Loucy (cell line): Measurements from ENCODE around the gene TXNRD1.

Source experiments
- H2AFZ ChIP-seq: fragments of 200-600 bp; sonication (generic); 2 replicates; pipeline ENCODE4 v1.6.0; 2016; ENCODE audit warnings: antibody characterized with exemption, mild to moderate bottlenecking, low read length, moderate library complexity
- H3F3A ChIP-seq: fragments of 200-600 bp; 2 replicates; pipeline ENCODE4 v1.6.0; 2016; ENCODE audit warnings: antibody characterized with exemption, low read depth, mild to moderate bottlenecking
- H3K27me3 ChIP-seq: fragments of 200-600 bp; sonication (generic); 2 replicates; pipeline ENCODE4 v1.6.1; 2014; ENCODE audit warnings: low read length, mild to moderate bottlenecking; ENCODE audit not compliant: insufficient read depth, poor library complexity, severe bottlenecking
- H3K36me3 ChIP-seq: fragments of 200-600 bp; sonication (generic); 2 replicates; pipeline ENCODE4 v1.6.1; 2016; ENCODE audit warnings: low read length; ENCODE audit not compliant: insufficient read depth
- H3K4me1 ChIP-seq: fragments of 200-600 bp; sonication (generic); 2 replicates; pipeline ENCODE4 v1.5.1; 2014; ENCODE audit warnings: low read length, mild to moderate bottlenecking; ENCODE audit not compliant: insufficient read depth, poor library complexity, severe bottlenecking
- H3K4me2 ChIP-seq: fragments of 200-600 bp; sonication (generic); 2 replicates; pipeline ENCODE4 v1.6.0; 2014; ENCODE audit warnings: antibody characterized with exemption, low read length, low read depth, mild to moderate bottlenecking; ENCODE audit not compliant: poor library complexity, severe bottlenecking
- H3K4me3 ChIP-seq: fragments of 200-600 bp; sonication (generic); 2 replicates; pipeline ENCODE4 v1.5.1; 2014; ENCODE audit warnings: low read length, mild to moderate bottlenecking, mixed read lengths; ENCODE audit not compliant: poor library complexity, severe bottlenecking
- H3K79me2 ChIP-seq: fragments of 200-600 bp; sonication (generic); 2 replicates; pipeline ENCODE4 v1.6.1; 2014; ENCODE audit warnings: low read length; ENCODE audit not compliant: insufficient read depth
- H3K9ac ChIP-seq: fragments of 200-600 bp; sonication (generic); 2 replicates; pipeline ENCODE4 v1.6.0; 2014; ENCODE audit warnings: mild to moderate bottlenecking, low read depth, low read length, moderate library complexity; ENCODE audit not compliant: poor library complexity, severe bottlenecking
- H3K9me2 ChIP-seq: fragments of 200-600 bp; sonication (generic); replicated peaks from 2 replicates; pipeline ENCODE4 v1.6.1; 2016; ENCODE audit warnings: low read depth, low read length, mixed read lengths
- H3K9me3 ChIP-seq: fragments of 200-600 bp; sonication (generic); 2 replicates; pipeline ENCODE4 v1.6.1; 2014; ENCODE audit warnings: mild to moderate bottlenecking, antibody characterized with exemption, low read length, low read depth; ENCODE audit not compliant: insufficient read depth
- H4K20me1 ChIP-seq: fragments of 200-600 bp; sonication (generic); 2 replicates; pipeline ENCODE4 v1.6.0; 2014; ENCODE audit warnings: antibody characterized with exemption, low read length, mild to moderate bottlenecking; ENCODE audit not compliant: insufficient read depth, poor library complexity, severe bottlenecking
- CTCF ChIP-seq: fragments of 200-600 bp; sonication (generic); conservative IDR thresholded peaks from 2 replicates; pipeline ENCODE4 v1.5.1; 2014; ENCODE audit warnings: mild to moderate bottlenecking, antibody characterized with exemption, low read length
- EZH2phosphoT487 ChIP-seq: fragments of 200-600 bp; IDR thresholded peaks from 2 replicates; pipeline ENCODE4 v1.6.1; 2018; ENCODE audit warnings: antibody characterized with exemption, mild to moderate bottlenecking, moderate library complexity, borderline replicate concordance

Gene TXNRD1

DNA sequence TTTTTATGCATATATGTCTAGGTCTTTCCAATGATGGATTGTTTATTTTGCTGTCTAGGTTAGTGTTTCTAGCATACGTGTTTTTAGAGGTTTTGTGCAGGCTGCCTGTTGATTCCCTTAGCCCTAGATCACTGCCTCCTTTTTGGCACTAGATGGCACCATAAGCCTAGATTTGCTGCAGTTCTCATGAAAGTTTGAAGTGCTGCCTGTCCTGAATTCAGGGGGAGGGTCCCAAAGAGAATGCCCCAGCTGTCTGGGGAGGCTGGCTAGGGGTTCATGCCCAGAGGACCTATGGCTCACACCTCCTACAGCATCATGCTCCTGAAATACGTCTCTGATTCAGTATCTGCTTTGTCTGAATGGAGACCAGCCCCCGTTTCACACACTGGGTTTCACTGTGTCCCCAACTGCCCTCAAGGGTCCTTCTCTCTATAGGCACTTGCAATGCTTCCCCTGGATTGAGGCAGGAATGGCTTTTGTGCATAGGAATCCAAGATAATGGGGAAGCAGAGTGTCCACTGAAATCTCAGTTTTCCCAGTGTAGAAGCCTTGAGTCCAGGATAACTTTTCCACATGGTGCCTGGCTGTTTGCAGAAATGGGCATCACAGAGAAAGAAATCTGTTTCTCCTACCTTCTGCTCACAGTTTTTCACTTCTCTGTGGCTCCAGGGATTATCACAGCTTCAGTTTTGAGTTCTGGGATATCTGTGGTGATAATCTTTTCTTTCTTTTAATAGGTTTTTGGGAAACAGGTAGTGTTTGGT lies 14.2 kb upstream of the TXNRD1 start:
- no peak overlapping the region for H2AFZ ChIP-seq

GRCh38 chr12:104204690-104205480 lies 10.7 kb upstream of the TXNRD1 start:
- no peaks in the 10 kb centered on the region for H3K79me2 ChIP-seq
- H2AFZ ChIP-seq = no peak overlapping the region
- no peak overlapping the region for H3K4me2 ChIP-seq
- H3K4me3 ChIP-seq = no peak overlapping the region
- H3K27me3 ChIP-seq = no peaks in the 10 kb centered on the region
- H3K9me3 ChIP-seq = 0 out of 2 replicates have a peak, but pooled peaks cover 4% of the 10 kb centered on the region
- H3K36me3 ChIP-seq = no peaks in the 10 kb centered on the region
- no peak overlapping the region for H3K9ac ChIP-seq
- no peaks in the 10 kb centered on the region for H3K4me1 ChIP-seq
- no peaks in the 10 kb centered on the region for H3K9me2 ChIP-seq
- no peaks in the 10 kb centered on the region for H4K20me1 ChIP-seq
- no peaks in the 10 kb centered on the region for H3F3A ChIP-seq
- TF ChIP-seq EZH2phosphoT487 = no peak
- no peak for TF ChIP-seq CTCF

More for the DNA sequence above, 14.2 kb upstream of the TXNRD1 start:
- no peaks in the 10 kb centered on the region for H3K79me2 ChIP-seq
- no peak overlapping the region for H3K4me2 ChIP-seq
- TF ChIP-seq EZH2phosphoT487 (no peak), CTCF (peak; percentile 96)
- no peaks in the 10 kb centered on the region for H3F3A ChIP-seq
- H3K9me2 ChIP-seq = no peaks in the 10 kb centered on the region
- H3K27me3 ChIP-seq = no peaks in the 10 kb centered on the region
- H3K36me3 ChIP-seq = no peaks in the 10 kb centered on the region
- H3K9ac ChIP-seq = no peak overlapping the region
- no peaks in the 10 kb centered on the region for H3K4me1 ChIP-seq
- H3K4me3 ChIP-seq = no peak overlapping the region
- 0 out of 2 replicates have a peak, but pooled peaks cover 5% of the 10 kb centered on the region for H3K9me3 ChIP-seq
- H4K20me1 ChIP-seq = no peaks in the 10 kb centered on the region

DNA sequence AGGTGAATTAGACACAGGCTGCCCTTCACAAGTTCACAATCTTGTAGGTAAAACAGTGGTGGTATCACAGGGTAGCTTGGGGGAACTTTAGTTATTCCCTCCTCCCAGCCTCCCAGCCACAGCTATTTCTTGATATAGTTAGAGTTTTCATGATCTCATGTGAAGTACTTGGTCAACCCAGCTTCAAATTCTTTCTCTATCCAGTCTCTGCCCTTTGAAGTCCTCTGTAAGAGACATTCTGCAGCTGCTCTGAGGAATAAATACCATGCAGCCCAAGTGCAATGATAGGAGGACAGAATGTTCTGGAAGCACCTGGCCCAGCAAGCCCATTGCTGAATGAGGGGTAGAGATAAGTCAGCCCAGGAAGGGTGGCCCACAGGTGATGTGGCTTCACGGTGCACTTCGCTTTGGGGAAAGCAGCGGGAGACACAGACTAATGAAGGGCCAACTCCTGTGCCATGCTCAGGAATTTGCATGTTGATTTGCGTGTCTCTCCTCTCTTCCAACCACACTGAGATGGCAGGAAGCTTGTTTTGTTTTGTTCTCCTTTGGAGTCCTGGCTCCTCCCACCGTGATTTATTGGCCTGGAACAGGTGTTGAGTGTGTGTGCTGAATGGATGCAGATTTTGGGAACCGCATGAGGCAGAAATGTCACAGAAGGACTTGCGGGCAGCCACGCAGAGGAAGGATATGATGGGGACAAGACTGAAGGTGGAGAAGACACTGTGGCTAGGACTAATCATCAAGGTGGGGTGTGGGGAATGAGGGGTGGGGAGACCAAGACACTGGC lies 8.0 kb upstream of the TXNRD1 start:
- Histone ChIP-seq H3K36me3 (no peaks in the 10 kb centered on the region), H4K20me1 (no peaks in the 10 kb centered on the region), H3K9me2 (no peaks in the 10 kb centered on the region), H3K27me3 (no peaks in the 10 kb centered on the region), H2AFZ (no peak overlapping the region), H3K4me3 (no peak overlapping the region), H3K4me1 (no peaks in the 10 kb centered on the region), H3K9me3 (no peaks in the 10 kb centered on the region), H3K4me2 (no peak overlapping the region), H3K79me2 (no peaks in the 10 kb centered on the region), H3K9ac (no peak overlapping the region), H3F3A (no peaks in the 10 kb centered on the region)
- TF ChIP-seq EZH2phosphoT487 (no peak), CTCF (no peak)
